ENCODE data around the gene TERF2IP. TPM values are rescaled to one million over a fixed set of nuclear protein-coding genes. Genes with fewer than 3 reads are reported as not detected.

TERF2IP gene
- 25.4 and 26.1 TPM in 2 replicates for total RNA-seq (2014; rRNA removed; shearing (Covaris generic))

DNA sequence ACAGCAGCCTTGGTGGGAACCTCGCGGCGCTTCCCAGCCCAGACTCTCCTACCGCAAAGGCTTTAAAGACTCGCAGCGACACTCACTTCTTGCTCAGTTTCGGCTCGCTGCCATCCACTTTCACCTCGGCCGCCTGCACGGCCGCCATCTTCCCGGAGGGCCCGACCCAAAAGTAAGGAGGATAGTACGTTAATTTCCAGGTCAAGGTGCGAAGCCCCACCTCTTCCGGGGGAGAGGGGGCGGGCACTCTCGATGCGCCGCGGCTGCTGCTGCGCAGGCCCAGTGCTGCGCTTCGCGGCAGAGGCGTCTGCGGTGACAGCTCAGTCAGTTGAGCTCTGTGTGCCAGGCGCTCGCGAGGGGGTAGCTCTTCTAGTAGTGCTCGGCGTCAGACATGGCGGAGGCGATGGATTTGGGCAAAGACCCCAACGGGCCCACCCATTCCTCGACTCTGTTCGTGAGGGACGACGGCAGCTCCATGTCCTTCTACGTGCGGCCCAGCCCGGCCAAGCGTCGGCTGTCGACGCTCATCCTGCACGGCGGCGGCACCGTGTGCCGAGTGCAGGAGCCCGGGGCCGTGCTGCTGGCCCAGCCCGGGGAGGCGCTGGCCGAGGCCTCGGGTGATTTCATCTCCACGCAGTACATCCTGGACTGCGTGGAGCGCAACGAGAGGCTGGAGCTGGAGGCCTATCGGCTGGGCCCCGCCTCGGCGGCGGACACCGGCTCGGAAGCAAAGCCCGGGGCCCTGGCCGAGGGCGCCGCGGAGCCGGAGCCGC is at the start of gene TERF2IP, which contains the start of gene KARS1:
Gene TERF2IP (plus strand): TSS at position 282 of the 773 bp plus-strand sequence. CDS start 110 bp downstream, at position 392.
Gene KARS1 (minus strand): TSS at position 174 of the 773 bp plus-strand sequence. CDS start 26 bp downstream, at position 148.
- peak; percentile 83 to 87 for DNase-seq
- Histone ChIP-seq H3K9me3 (replicated peaks) (no peaks in the 10 kb centered on the region), H3K36me3 (peaks cover 10% of the 10 kb centered on the region; the same call in 1 of the 2 replicates), H3K27me3 (no peaks in the 10 kb centered on the region), H3K27ac (peak within 1 kb of the TSS; percentile 65), H3K4me3 (peak within 1 kb of the TSS; percentile 90), H3K4me1 (0 out of 2 replicates have a peak, but pooled peaks cover 2% of the 10 kb centered on the region)

DNA sequence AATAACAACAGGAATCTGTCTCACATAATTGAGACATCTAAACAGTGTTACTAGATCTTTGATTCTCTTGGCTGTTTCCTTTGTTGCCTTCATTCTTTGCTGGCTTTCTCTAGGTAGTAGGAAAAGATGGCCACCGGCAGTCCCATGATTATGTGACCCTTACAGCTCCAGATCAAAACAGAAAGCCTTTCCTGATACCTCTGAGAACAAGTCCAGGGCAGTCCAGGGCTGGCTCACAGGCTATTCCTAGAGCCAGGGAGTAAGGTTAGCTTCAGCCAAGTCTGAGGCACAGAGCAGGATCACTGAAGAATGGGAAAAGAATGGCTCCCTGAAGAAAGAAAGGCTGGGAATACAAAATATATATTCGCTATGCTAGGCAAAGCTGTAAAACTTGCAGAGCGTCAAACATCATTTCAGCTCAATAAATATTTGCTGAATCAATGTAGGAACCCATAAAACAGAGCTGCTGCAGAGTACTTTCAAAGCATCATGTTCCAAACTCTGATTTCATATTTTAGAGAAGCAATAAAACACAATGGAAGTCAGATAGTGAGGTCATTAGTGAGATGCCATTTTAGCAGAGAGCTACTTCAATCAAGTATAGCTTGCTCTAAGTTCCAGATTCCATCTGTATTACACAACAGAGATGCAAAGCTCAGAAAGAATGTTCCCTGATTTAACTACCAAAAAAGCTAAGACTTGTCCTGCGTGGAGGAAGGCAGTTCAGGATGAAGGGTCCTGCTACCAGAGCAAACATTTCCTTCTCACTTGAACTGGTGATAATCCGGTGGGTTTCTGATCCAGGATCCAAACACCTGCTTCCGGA is 47.9 kb upstream of the TERF2IP start:
- no peaks in the 10 kb centered on the region for H3K9me3 ChIP-seq (replicated peaks)
- H3K27ac ChIP-seq = no peak overlapping the region
- no peak for DNase-seq
- H3K36me3 ChIP-seq = peaks cover 29% of the 10 kb centered on the region
- H3K27me3 ChIP-seq = no peaks in the 10 kb centered on the region
- H3K4me1 ChIP-seq = no peaks in the 10 kb centered on the region
- no peak overlapping the region for H3K4me3 ChIP-seq

GRCh38 chr16:75603241-75603640 is 44.3 kb upstream of the TERF2IP start:
- Histone ChIP-seq H3K27ac (no peak overlapping the region), H3K4me3 (no peak overlapping the region), H3K9me3 (replicated peaks) (no peaks in the 10 kb centered on the region), H3K36me3 (peaks cover 37% of the 10 kb centered on the region), H3K27me3 (no peaks in the 10 kb centered on the region), H3K4me1 (no peaks in the 10 kb centered on the region)
- DNase-seq = no peak

DNA sequence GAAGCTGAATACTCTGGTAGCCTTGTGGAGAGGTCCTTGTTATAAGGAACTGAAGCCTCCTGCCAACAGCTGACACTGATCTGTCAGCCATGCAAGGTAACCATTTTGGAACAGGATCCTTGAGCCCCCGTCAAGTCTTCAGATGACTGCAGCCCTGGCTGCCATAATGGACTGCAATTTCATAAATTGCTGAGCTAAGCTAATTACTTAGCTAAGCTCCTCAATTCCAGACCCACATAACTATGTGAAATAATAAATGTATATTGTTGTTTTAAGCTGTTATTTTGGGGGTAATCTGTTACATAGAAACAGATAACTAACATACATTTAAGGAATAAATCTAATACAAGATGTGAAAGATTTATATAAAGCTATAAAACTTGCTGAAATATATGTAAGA is 41.1 kb upstream of the TERF2IP start:
- no peaks in the 10 kb centered on the region for H3K4me1 ChIP-seq

GRCh38 chr16:75614066-75614897 is 33.3 kb upstream of the TERF2IP start:
- no peak overlapping the region for H3K4me3 ChIP-seq
- no peak overlapping the region for H3K27ac ChIP-seq
- H3K4me1 ChIP-seq = no peaks in the 10 kb centered on the region
- H3K27me3 ChIP-seq = no peaks in the 10 kb centered on the region
- no peaks in the 10 kb centered on the region for H3K9me3 ChIP-seq (replicated peaks)
- H3K36me3 ChIP-seq = peaks cover 5% of the 10 kb centered on the region
- DNase-seq = no peak

More for the DNA sequence above, 41.1 kb upstream of the TERF2IP start:
- no peak for DNase-seq
- Histone ChIP-seq H3K9me3 (replicated peaks) (no peaks in the 10 kb centered on the region), H3K27ac (no peak overlapping the region), H3K27me3 (no peaks in the 10 kb centered on the region), H3K36me3 (peaks cover 35% of the 10 kb centered on the region), H3K4me3 (no peak overlapping the region)

- Histone ChIP-seq H3K27me3 (no peaks in the 10 kb centered on the region), H3K36me3 (peaks cover 4% of the 10 kb centered on the region), H3K4me3 (no peak overlapping the region), H3K27ac (no peak overlapping the region), H3K9me3 (replicated peaks) (no peaks in the 10 kb centered on the region), H3K4me1 (no peaks in the 10 kb centered on the region)
- no peak for DNase-seq
Measured at GRCh38 chr16:75615619-75616018, 32.0 kb upstream of the TERF2IP start.

DNA sequence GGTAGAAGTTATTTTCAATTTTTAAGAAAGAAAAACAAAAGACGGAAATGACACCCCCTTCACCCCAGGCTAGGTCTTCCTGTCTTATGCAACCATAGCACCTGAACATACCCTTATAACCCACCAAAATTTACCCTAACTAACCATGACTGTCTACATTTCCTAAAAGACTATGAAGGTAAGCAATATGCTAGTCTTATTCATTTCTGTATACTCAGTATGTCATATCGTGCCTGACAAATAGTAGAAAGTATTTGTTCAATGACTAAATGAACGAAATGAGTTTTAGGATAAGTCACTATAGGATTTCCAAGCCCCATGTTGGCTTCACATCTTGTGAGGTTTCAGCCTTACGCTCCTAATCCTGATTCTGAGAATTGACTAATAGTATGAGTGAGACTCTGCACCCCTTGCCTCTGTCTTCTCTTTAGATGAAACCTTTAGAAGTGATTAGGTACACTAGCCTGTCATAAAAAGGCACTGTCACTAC is 31.0 kb upstream of the TERF2IP start:
- no peak for DNase-seq
- H3K27me3 ChIP-seq = no peaks in the 10 kb centered on the region
- no peak overlapping the region for H3K4me3 ChIP-seq
- H3K9me3 ChIP-seq (replicated peaks) = no peaks in the 10 kb centered on the region
- H3K27ac ChIP-seq = no peak overlapping the region
- H3K4me1 ChIP-seq = no peaks in the 10 kb centered on the region
- no peaks in the 10 kb centered on the region; the same call in 1 of the 2 replicates for H3K36me3 ChIP-seq

- H3K27me3 ChIP-seq = no peaks in the 10 kb centered on the region
- no peaks in the 10 kb centered on the region; the same call in 1 of the 2 replicates for H3K36me3 ChIP-seq
- H3K4me1 ChIP-seq = no peaks in the 10 kb centered on the region
- no peaks in the 10 kb centered on the region for H3K9me3 ChIP-seq (replicated peaks)
- H3K27ac ChIP-seq = no peak overlapping the region
- H3K4me3 ChIP-seq = no peak overlapping the region
- DNase-seq = no peak
Measured at GRCh38 chr16:75617121-75617520, 30.5 kb upstream of the TERF2IP start.

- no peaks in the 10 kb centered on the region for H3K4me1 ChIP-seq
- no peak overlapping the region for H3K4me3 ChIP-seq
- H3K27ac ChIP-seq = no peak overlapping the region
- no peaks in the 10 kb centered on the region; the same call in 1 of the 2 replicates for H3K36me3 ChIP-seq
- DNase-seq = no peak
- H3K9me3 ChIP-seq (replicated peaks) = no peaks in the 10 kb centered on the region
- H3K27me3 ChIP-seq = no peaks in the 10 kb centered on the region
Measured at GRCh38 chr16:75618780-75619179, 28.8 kb upstream of the TERF2IP start.

- no peak overlapping the region for H3K4me3 ChIP-seq
- no peak for DNase-seq
Measured at GRCh38 chr16:75620326-75621169, 27.0 kb upstream of the TERF2IP start.

DNA sequence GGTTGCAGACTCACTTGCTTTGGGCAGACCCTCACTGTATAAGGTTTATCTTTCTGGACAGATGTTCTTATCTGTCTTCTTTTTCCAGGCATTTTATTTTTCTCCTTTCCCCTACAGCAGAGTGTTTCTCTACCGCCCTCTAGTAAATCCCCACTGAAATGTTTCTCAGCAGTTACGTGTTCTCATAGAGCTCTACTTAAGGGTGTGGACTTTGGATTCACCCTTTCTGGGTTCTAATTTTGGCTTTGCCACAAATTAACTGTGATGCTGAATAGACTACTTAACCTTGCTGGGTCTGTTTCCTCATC is 26.4 kb upstream of the TERF2IP start:
- DNase-seq = peak in 1 of 2 experiments; percentile 17
- H3K27ac ChIP-seq = no peak overlapping the region
- H3K9me3 ChIP-seq (replicated peaks) = no peaks in the 10 kb centered on the region
- H3K4me1 ChIP-seq = no peaks in the 10 kb centered on the region
- no peaks in the 10 kb centered on the region for H3K27me3 ChIP-seq
- H3K4me3 ChIP-seq = no peak overlapping the region
- peaks cover 5% of the 10 kb centered on the region for H3K36me3 ChIP-seq

More at GRCh38 chr16:75620326-75621169, 27.0 kb upstream of the TERF2IP start:
- Histone ChIP-seq H3K4me1 (no peaks in the 10 kb centered on the region), H3K27ac (no peak overlapping the region), H3K27me3 (no peaks in the 10 kb centered on the region), H3K9me3 (replicated peaks) (no peaks in the 10 kb centered on the region), H3K36me3 (peaks cover 2% of the 10 kb centered on the region; the same call in 1 of the 2 replicates)

GRCh38 chr16:75622761-75623605 is 24.6 kb upstream of the TERF2IP start, which contains the start of gene ADAT1:
Gene ADAT1, minus strand, starts transcription at chr16:75623281. Its CDS starts 2,482 bp downstream, at chr16:75620799.
- H3K4me3 ChIP-seq = peak within 1 kb of the TSS; percentile 85
- peak within 1 kb of the TSS; percentile 82 for H3K27ac ChIP-seq
- no peaks in the 10 kb centered on the region for H3K27me3 ChIP-seq
- H3K9me3 ChIP-seq (replicated peaks) = no peaks in the 10 kb centered on the region
- no peaks in the 10 kb centered on the region for H3K4me1 ChIP-seq
- DNase-seq = peak; percentile 92 to 94
- peaks cover 13% of the 10 kb centered on the region for H3K36me3 ChIP-seq

DNA sequence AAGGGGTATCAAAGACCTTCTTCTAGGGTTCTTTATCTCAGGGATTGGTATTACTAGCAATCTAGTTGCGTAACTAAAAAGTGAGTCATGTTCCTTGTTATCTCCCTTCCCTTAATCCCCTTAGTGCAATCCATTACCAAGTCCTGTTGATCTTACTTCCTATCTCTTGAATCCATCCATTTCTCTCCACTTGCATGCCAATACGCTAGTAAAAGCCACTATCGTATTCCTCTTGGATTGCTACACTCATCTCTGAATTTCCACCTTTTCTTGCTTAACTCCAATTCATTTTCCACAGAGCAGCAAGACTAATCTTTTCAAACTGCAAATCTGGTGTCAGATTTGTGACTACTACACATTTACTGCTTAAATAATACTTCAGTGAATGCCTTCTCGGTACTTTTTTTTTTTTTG is 22.6 kb upstream of the TERF2IP start:
- Histone ChIP-seq H3K27ac (no peak overlapping the region), H3K4me1 (no peaks in the 10 kb centered on the region), H3K36me3 (peaks cover 26% of the 10 kb centered on the region), H3K9me3 (replicated peaks) (no peaks in the 10 kb centered on the region), H3K4me3 (no peak overlapping the region), H3K27me3 (no peaks in the 10 kb centered on the region)
- no peak for DNase-seq

Measured in SJCRH30 (cell line).